ENCODE results near the gene DHRS7. TPM values are rescaled to one million over a fixed set of nuclear protein-coding genes. Genes with fewer than 3 reads are reported as not detected.

Gene DHRS7
- total RNA-seq, 1 donor from 2014 or later, result 89.3 TPM

GRCh38 chr14:60184146-60184904 lies 19.1 kb upstream of the DHRS7 start:
- peak; percentile 68 for TF ChIP-seq CTCF (conservative IDR thresholded peaks at IDR 0.05; ENCODE audit: low read depth, low read length)
- no peak for DNase-seq (ENCODE audit: low read depth)
- peak overlapping the region; percentile 41 for H3K4me3 ChIP-seq (ENCODE audit: low read depth, low read length)

GRCh38 chr14:60183741-60184140 lies 18.5 kb upstream of the DHRS7 start:
- peak overlapping the region; percentile 41 for H3K4me3 ChIP-seq (ENCODE audit: low read depth, low read length)
- TF ChIP-seq CTCF (conservative IDR thresholded peaks at IDR 0.05; ENCODE audit: low read depth, low read length), result no peak
- DNase-seq (ENCODE audit: low read depth), result no peak

DNA sequence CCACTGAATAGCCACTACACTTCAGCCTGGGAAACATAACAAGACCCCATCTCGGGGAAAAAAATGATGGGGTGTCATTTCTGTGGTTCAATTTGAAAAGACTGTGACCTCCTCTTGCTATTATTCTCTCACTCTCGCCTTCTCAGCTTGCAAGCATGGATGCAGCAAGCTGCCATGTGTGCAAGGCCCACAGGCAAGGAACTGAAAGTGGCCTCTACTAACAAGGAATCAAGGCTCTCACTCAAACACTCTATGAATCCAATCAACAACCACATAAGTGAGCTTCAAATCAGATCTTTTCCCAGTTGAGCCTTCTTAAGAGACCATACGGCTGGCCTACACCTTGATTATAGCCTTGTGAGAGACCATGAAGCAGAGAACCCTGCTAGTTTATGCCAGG lies 17.9 kb upstream of the DHRS7 start:
- no peak for TF ChIP-seq CTCF (conservative IDR thresholded peaks at IDR 0.05; ENCODE audit: low read depth, low read length)
- H3K4me3 ChIP-seq (ENCODE audit: low read depth, low read length), result no peak overlapping the region
- DNase-seq (ENCODE audit: low read depth), result no peak

DNA sequence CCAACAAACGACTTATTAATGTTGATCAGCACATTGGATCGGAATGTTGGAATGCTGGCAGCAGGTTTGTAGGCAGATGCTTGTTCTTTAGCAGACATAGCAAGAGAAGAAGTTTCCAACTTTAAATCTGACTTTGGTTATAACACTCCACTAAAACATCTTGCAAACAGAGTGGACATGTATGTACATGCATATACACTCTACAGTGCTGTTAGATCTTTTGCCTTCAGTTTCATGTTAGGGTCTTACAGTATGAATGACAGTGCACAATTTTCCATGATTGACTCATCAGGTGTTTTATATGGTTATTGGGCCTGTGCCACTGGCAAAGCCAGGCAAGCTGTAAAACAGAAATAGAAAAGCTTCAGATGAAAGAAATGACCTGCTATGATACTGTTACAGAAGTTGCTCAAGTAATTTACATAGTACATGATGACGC lies 14.3 kb upstream of the DHRS7 start:
- no peak for TF ChIP-seq CTCF (conservative IDR thresholded peaks at IDR 0.05; ENCODE audit: low read depth, low read length)
- no peak for DNase-seq (ENCODE audit: low read depth)
- H3K4me3 ChIP-seq (ENCODE audit: low read depth, low read length), result no peak overlapping the region

DNA sequence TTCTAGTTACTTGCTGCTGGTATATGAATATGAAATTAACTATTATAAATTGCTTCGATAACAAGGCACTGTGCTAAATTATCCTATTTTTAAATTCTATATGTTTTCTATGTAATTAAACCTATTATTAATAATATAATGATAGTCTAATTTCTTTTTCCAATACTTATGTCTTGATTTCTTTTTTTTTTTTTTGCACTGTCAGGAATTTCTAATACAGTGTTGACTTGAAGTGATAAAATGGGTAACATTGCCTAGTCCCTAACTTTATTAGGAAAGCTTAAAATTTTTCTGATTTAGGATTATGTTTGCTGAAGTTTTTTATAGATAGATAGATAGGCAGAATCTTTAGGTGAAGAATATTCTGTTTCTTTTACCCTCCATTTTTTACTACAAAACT lies 13.6 kb upstream of the DHRS7 start:
- no peak for TF ChIP-seq CTCF (conservative IDR thresholded peaks at IDR 0.05; ENCODE audit: low read depth, low read length)
- no peak for DNase-seq (ENCODE audit: low read depth)
- no peak overlapping the region for H3K4me3 ChIP-seq (ENCODE audit: low read depth, low read length)

- no peak overlapping the region for H3K4me3 ChIP-seq (ENCODE audit: low read depth, low read length)
- DNase-seq (ENCODE audit: low read depth), result no peak
- no peak for TF ChIP-seq CTCF (conservative IDR thresholded peaks at IDR 0.05; ENCODE audit: low read depth, low read length)
Measured at GRCh38 chr14:60178164-60178563, 13.0 kb upstream of the DHRS7 start.

Data from epithelial cell of proximal tubule (primary cell).